WTC11 (cell line): ENCODE data around the gene FAF1. TPM values are rescaled to one million over a fixed set of nuclear protein-coding genes. Genes with fewer than 3 reads are reported as not detected.

Experiments used
- ATAC-seq: fragments of 200-7000 bp; cut with Tn5 transposase; 2 replicates; pipeline ENCODE4 v1.10.0; 2021; ENCODE audit warnings: mild to moderate bottlenecking, moderate library complexity
- CTCF ChIA-PET: fragments of 300-600 bp; sonication (Branson Sonifier 250); formaldehyde crosslinking; loops from one replicate; lab custom pipeline; 2021; ENCODE audit warnings: antibody characterized with exemption; lab: Charles Lee
- POLR2A ChIA-PET: fragments of 350-600 bp; sonication (Branson Sonifier 250); formaldehyde crosslinking; loops from one replicate; lab custom pipeline; 2021; ENCODE audit warnings: antibody characterized with exemption; lab: Charles Lee
- DNase-seq: peaks from one replicate; pipeline ENCODE4 v3.0.0; 2021; ENCODE audit warnings: low spot score
- H3K27ac Mint-ChIP-seq: 2 replicates; pipeline ENCODE4 v1.8.0; 2021; ENCODE audit warnings: mixed read lengths
- H3K27me3 Mint-ChIP-seq: 2 replicates; pipeline ENCODE4 v1.8.0; 2021; ENCODE audit warnings: low read depth, mild to moderate bottlenecking, moderate library complexity, mixed read lengths
- H3K36me3 Mint-ChIP-seq: 2 replicates; pipeline ENCODE4 v1.8.0; 2021; ENCODE audit warnings: mixed read lengths
- H3K4me1 Mint-ChIP-seq: 2 replicates; pipeline ENCODE4 v1.8.0; 2022; ENCODE audit warnings: mixed read lengths
- H3K4me3 Mint-ChIP-seq: 2 replicates; pipeline ENCODE4 v1.8.0; 2021; ENCODE audit warnings: mild to moderate bottlenecking, moderate library complexity, mixed read lengths
- H3K9me3 Mint-ChIP-seq: 2 replicates; pipeline ENCODE4 v1.8.0; 2021; ENCODE audit warnings: mixed read lengths
- ARID4B ChIP-seq: sonication (generic); formaldehyde crosslinking; IDR thresholded peaks from 2 replicates; pipeline ENCODE4 v1.8.0; 2023; ENCODE audit warnings: missing genetic modification reagents, mild to moderate bottlenecking, borderline replicate concordance
- CREB1 ChIP-seq: sonication (generic); formaldehyde crosslinking; IDR thresholded peaks from 2 replicates; pipeline ENCODE4 v1.8.0; 2023; ENCODE audit warnings: mild to moderate bottlenecking, missing genetic modification reagents
- GRHL2 ChIP-seq: fragments of 250-450 bp; sonication (Bioruptor Pico); IDR thresholded peaks from 2 replicates; pipeline ENCODE4 v1.8.0; 2022; ENCODE audit warnings: mild to moderate bottlenecking, moderate library complexity; ENCODE audit not compliant: insufficient replicate concordance, severe bottlenecking
- JAZF1 ChIP-seq: fragments of 250-450 bp; sonication (Bioruptor Pico); IDR thresholded peaks from 2 replicates; pipeline ENCODE4 v1.9.0; 2021; ENCODE audit warnings: moderate library complexity, mild to moderate bottlenecking, inconsistent platforms
- KAT7 ChIP-seq: sonication (generic); formaldehyde crosslinking; IDR thresholded peaks from 2 replicates; pipeline ENCODE4 v1.8.1; 2023; ENCODE audit warnings: missing genetic modification reagents, mild to moderate bottlenecking, borderline replicate concordance
- MLX ChIP-seq: sonication (generic); formaldehyde crosslinking; IDR thresholded peaks from 2 replicates; pipeline ENCODE4 v1.8.1; 2023; ENCODE audit warnings: mild to moderate bottlenecking, missing genetic modification reagents, moderate library complexity
- OVOL2 ChIP-seq: fragments of 250-450 bp; sonication (Bioruptor Pico); IDR thresholded peaks from 2 replicates; pipeline ENCODE4 v1.9.0; 2021; ENCODE audit warnings: mild to moderate bottlenecking, borderline replicate concordance
- RELA ChIP-seq: sonication (generic); formaldehyde crosslinking; IDR thresholded peaks from 2 replicates; pipeline ENCODE4 v1.8.1; 2022; ENCODE audit warnings: missing genetic modification reagents, mild to moderate bottlenecking, borderline replicate concordance
- SMAD3 ChIP-seq: sonication (generic); formaldehyde crosslinking; IDR thresholded peaks from 2 replicates; pipeline ENCODE4 v1.8.0; 2022; ENCODE audit warnings: missing genetic modification reagents, mild to moderate bottlenecking, borderline replicate concordance
- ZNF219 ChIP-seq: sonication (generic); formaldehyde crosslinking; IDR thresholded peaks from 2 replicates; pipeline ENCODE4 v1.8.0; 2023; ENCODE audit warnings: missing genetic modification reagents, mild to moderate bottlenecking, borderline replicate concordance
- ZNF263 ChIP-seq: sonication (generic); formaldehyde crosslinking; IDR thresholded peaks from 2 replicates; pipeline ENCODE4 v1.8.1; 2022; ENCODE audit warnings: low read depth, mild to moderate bottlenecking, moderate library complexity, missing genetic modification reagents
- ZNF281 ChIP-seq: sonication (generic); formaldehyde crosslinking; IDR thresholded peaks from 2 replicates; pipeline ENCODE4 v1.8.0; 2023; ENCODE audit warnings: mild to moderate bottlenecking, missing genetic modification reagents
- ZNF532 ChIP-seq: fragments of 250-450 bp; sonication (Bioruptor Pico); IDR thresholded peaks from 2 replicates; pipeline ENCODE4 v1.9.0; 2021; ENCODE audit warnings: mild to moderate bottlenecking, borderline replicate concordance
- total RNA-seq: library from RNA; stranded (reverse); gene quantifications from 3 replicates; pipeline ENCODE4 v1.2.3, GENCODE V29; 2021

The FAF1 gene
- total RNA-seq, 1 experiment from 2014 or later = 53.5 TPM

- no peak for TF ChIP-seq ZNF281 (CRISPR knock-in tag)
- no peak for TF ChIP-seq RELA (CRISPR knock-in tag)
- no peak for TF ChIP-seq ZNF263 (CRISPR knock-in tag)
These were observed 33.6 kb upstream of the FAF1 start (continued) for GRCh38 chr1:50993645-50994044.

GRCh38 chr1:50992532-50993318, 32.7 kb upstream of the FAF1 start:
- TF ChIP-seq KAT7 (CRISPR knock-in tag) (no peak), OVOL2 (CRISPR knock-in tag) (no peak), SMAD3 (CRISPR knock-in tag) (no peak), ZNF219 (CRISPR knock-in tag) (no peak), GRHL2 (CRISPR knock-in tag) (no peak), ZNF532 (CRISPR knock-in tag) (no peak), CREB1 (CRISPR knock-in tag) (no peak), JAZF1 (CRISPR knock-in tag) (no peak), ARID4B (no peak), MLX (CRISPR knock-in tag) (no peak)
- TF ChIP-seq, all 79 proteins: peak for 0

More at GRCh38 chr1:50992532-50993318, 32.7 kb upstream of the FAF1 start:
- Mint-ChIP-seq H3K9me3 (peaks cover 5% of the 10 kb centered on the region; the same call in 1 of the 2 replicates), H3K4me3 (no peak overlapping the region), H3K4me1 (no peaks in the 10 kb centered on the region), H3K27ac (no peak overlapping the region), H3K27me3 (peaks cover 4% of the 10 kb centered on the region), H3K36me3 (no peaks in the 10 kb centered on the region)
- DNase-seq = no peak
- POLR2A ChIA-PET = no interaction called here
- CTCF ChIA-PET = no interaction called here
- ATAC-seq = no peak
